ENCODE data around the gene CHURC1. TPM values are rescaled to one million over a fixed set of nuclear protein-coding genes. Genes with fewer than 3 reads are reported as not detected.

Gene CHURC1
- total RNA-seq, 1 experiment from 2014 or later = 15.7 TPM

DNA sequence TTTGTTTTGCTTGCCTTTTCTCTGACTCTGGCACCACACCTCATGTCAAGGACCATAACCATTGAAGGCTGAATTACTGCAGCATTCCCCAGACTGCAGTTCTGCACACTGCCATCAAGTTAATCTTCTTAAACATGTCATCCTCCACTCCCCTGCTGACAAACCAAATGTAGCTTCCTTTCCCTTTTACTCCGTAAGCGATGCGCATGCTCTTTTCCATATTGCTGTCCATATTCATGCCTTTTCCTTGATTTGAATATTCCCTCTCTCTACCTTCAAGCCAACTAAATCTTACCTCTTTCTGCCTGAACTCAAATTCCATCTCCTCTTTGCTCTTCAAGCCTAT lies 14.7 kb downstream of the CHURC1 start:
- Histone ChIP-seq H3K4me3 (no peak overlapping the region), H3K27me3 (no peaks in the 10 kb centered on the region), H3K36me3 (peaks cover 32% of the 10 kb centered on the region), H3K9me3 (no peaks in the 10 kb centered on the region)
- DNase-seq = no peak

DNA sequence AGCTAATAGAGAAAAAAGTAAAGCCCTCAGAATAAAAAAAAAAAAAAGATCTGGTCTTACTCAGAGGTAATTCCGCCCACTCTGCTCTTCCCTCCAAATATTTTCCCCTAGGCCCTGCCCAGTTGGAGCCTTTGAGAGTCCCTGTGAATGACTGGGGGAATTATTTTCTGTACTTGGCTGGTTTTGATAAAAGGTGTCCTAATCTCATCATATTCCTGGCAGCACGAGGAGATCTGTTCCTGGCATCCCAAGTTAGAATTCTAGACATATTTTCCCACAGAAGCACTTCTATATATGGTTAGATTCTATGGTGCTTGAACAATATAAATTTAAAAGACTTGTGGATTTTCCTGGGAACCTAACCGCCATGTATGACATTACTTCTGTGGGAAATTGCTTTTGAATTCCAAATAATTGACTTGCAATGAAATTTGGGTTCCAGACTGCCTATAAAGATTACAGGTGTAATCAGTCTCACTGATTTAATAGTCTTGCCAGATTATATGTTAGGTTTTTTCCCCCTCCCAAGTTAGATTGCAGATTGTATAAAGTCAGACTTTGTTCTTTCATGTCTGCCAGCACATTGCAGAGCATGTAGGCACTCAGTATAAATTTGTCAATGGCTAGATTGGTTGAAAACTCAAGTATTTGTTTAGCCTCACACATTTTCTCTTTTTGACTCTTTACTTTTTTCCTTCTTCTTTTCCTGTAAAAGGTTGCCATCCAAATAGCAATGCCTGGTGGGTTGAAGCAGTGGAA lies 16.0 kb downstream of the CHURC1 start:
- DNase-seq = no peak
- H3K4me3 ChIP-seq = no peak overlapping the region
- H3K9me3 ChIP-seq = no peaks in the 10 kb centered on the region
- peaks cover 24% of the 10 kb centered on the region for H3K36me3 ChIP-seq
- no peaks in the 10 kb centered on the region for H3K27me3 ChIP-seq

DNA sequence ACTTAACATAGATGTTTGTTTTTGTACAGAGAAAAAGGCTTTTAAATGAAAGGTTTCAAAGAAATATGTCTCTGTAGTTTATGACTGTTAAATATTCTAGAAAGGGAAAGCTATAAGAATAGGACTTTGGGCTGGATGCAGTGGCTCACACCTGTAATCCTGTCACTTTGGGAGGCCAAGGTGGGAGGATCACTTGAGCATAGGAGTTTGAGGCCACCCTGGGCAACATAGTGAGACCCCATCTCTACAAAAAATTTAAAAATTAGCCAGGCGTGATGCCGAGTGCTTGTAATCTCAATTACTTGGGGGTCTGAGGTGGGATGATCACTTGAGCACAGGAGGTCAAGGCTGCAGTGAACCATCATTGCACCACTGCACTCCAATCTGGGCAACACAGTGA lies 16.9 kb downstream of the CHURC1 start:
- H3K9me3 ChIP-seq = no peaks in the 10 kb centered on the region
- no peaks in the 10 kb centered on the region for H3K27me3 ChIP-seq
- no peak overlapping the region for H3K4me3 ChIP-seq
- DNase-seq = no peak
- peaks cover 24% of the 10 kb centered on the region for H3K36me3 ChIP-seq

DNA sequence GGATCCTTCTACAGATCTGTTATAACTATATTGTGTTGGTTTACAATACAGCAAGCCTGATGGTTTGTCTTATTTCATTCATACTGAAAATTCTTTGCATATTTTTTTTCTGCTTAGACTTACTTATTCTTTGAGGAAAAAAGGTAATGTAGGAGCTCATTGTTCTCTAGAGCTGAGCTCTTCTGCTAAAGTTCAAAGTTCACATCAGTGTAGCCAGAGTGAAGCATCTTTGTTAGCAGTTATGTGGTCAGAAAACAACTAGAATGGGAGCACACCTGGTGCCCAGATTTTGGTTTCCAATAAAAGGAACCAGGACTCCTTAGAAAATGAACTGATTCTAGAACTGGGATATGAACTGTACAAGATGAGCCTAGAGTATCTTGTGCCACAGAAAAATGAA lies 18.0 kb downstream of the CHURC1 start:
- Histone ChIP-seq H3K4me3 (no peak overlapping the region), H3K9me3 (no peaks in the 10 kb centered on the region), H3K27me3 (no peaks in the 10 kb centered on the region), H3K36me3 (peaks cover 22% of the 10 kb centered on the region)
- no peak for DNase-seq

DNA sequence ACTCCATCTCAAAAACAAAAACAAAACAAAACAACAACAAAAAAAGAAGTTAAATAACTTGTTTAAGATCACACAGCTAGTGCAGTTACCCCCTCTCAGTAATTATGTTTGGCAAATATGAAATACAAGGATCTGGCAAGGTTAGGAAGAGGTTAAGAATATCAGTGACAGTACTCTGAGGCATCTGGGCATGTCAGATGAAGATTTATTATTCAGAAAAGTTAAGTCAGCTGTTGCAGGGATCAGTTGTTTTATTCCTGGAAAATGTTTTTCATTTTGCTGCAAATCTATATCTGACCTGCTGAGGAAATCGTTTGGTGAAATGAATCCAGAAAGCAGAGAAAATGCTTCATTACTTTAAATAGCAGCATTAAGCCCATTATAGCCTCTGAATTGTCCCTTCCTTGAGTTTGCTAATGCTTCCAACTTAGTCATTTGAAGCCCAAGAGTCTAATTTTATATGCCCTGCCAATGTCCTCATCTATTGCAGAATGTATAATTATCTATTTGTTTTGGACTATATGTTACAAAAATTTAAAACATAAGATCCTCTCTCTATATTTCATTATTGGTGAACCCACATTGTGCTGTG lies 20.2 kb downstream of the CHURC1 start:
- no peak for DNase-seq
- Histone ChIP-seq H3K27me3 (no peaks in the 10 kb centered on the region), H3K36me3 (peaks cover 22% of the 10 kb centered on the region), H3K4me3 (no peak overlapping the region), H3K9me3 (no peaks in the 10 kb centered on the region)

DNA sequence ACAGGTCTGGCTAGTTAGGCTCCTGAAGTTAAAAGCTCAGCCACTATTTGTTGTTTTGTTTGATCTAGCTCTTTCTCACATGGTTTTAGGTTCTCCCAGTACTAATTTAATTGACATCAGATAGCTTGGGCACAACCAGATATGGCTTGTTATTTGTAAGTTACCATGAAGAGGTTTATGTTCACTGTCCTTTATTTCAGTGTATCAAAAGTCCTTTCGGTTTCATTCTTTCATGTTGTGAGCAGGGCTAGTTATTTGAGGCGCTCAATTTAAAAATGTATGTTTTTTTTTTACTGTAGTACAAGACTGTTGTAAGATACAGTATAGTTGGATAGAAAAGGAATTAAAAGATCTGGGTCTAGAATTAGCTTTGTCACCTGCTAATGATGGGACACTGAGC lies 21.3 kb downstream of the CHURC1 start:
- H3K36me3 ChIP-seq = peaks cover 22% of the 10 kb centered on the region
- H3K4me3 ChIP-seq = no peak overlapping the region
- no peak for DNase-seq
- H3K9me3 ChIP-seq = no peaks in the 10 kb centered on the region
- H3K27me3 ChIP-seq = no peaks in the 10 kb centered on the region

DNA sequence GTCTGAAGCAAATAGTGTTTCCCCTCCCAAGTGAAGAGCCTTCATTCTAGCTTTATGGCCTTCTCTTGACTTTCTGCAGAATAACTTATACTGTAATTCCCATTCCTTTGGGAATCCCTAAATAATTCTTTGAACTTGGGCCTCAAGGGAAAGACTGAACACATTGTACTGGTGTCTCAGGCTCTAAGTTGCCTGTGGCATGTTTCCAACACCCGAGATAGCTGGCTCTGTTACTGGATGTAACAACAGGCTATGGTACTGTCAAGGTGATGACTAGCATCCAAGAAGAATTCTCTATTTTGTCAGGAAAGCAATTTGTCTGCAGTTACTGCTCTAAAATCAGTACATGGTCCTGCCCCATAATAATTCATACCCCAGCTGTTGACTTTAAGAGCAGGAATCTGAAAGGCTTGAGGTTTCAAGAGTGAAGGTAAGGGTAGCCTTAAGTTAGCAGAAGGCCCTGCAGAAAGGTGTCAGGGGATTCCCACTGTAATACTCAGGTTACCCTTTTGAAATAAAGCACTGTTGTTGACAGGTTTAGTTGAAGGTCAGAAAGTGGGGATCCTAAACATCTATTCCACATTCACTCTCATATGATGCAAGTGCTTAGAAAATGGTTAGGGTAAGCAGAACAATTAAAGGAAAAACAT lies 23.0 kb downstream of the CHURC1 start:
- Histone ChIP-seq H3K4me3 (no peak overlapping the region), H3K27me3 (no peaks in the 10 kb centered on the region), H3K9me3 (no peaks in the 10 kb centered on the region), H3K36me3 (peaks cover 10% of the 10 kb centered on the region)
- no peak for DNase-seq

DNA sequence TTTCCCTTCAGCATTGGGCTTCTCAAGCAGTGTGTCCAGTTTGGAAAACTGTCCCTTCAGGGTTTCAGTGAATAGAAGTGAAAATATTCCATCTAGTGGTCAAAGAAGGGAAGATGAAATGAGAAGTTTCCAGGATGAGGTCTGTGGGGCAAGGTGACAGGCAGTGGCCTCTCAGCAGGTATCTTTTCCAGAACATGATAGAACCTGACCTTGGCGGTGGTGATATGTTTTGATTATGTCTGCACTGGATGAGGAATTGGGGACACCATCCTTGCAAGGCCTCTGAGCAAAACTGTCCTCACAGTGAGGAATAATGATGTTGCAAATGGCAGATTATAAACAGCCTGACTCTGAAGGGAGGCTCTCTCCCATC lies 23.6 kb downstream of the CHURC1 start:
- DNase-seq = no peak

DNA sequence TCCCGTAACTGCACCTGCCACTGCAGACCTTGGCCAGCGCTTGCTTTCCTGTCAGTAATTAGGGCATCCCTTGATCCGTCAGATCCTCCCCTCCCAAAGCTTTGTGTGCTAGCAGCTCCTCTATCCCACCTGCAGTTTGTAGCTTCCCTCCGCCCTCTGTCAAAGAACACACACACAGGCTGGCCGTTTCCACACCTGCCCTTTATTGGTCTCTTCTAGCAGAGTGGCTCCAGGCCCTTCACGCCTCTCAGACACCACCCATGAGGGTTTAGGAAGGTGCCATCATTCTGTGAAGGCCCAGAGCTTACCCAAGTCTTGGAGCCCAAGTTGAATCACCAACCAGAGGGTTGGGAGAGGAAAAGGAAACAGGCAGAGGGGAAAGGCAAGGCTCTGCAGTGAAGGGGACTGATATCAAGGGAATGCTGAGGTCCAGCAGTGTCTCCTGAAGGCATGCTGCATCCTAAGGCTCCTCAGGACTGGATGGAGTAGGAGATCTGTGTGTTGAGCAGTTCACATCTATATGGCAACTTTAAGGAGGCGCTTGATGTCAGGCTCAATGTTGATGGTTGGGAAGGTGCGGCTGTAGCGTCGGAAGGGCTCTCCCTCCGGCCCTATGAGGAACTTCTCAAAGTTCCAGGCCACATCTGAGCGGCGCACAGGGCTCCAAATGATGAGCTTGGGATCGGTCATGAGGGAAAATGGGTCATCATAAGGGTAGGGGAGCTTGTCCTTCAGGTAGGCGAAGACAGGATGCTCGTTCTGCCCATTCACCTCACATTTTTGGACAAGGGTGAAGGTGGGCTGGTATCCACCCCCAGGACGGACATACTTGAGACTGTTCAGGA lies 24.9 kb downstream of the CHURC1 start:
- H3K9me3 ChIP-seq = no peaks in the 10 kb centered on the region
- H3K36me3 ChIP-seq = no peaks in the 10 kb centered on the region
- DNase-seq = no peak
- no peak overlapping the region for H3K4me3 ChIP-seq
- H3K27me3 ChIP-seq = no peaks in the 10 kb centered on the region

More for the DNA sequence above, 23.6 kb downstream of the CHURC1 start:
- no peaks in the 10 kb centered on the region for H3K27me3 ChIP-seq
- H3K9me3 ChIP-seq = no peaks in the 10 kb centered on the region
- peaks cover 9% of the 10 kb centered on the region for H3K36me3 ChIP-seq
- H3K4me3 ChIP-seq = no peak overlapping the region

DNA sequence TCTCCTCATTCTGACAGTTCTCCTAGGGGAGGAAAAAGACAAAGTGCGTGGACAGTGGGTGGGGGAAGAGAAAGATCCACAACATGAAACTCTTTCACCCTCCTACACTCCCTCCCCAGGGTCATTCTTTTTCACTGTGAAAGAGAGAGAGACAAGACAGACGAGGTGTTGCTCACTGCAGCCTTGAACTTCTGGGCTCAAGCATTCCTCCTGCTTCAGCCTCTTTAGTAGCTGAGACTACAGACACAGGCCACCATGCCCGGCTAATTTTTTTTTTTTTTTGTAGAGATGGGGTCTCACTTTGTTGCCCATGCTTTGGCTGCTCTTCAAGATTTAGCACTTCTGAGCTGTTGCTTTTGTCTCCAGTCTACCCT lies 25.5 kb downstream of the CHURC1 start:
- DNase-seq = no peak
- Histone ChIP-seq H3K36me3 (no peaks in the 10 kb centered on the region), H3K27me3 (no peaks in the 10 kb centered on the region), H3K4me3 (no peak overlapping the region), H3K9me3 (no peaks in the 10 kb centered on the region)

DNA sequence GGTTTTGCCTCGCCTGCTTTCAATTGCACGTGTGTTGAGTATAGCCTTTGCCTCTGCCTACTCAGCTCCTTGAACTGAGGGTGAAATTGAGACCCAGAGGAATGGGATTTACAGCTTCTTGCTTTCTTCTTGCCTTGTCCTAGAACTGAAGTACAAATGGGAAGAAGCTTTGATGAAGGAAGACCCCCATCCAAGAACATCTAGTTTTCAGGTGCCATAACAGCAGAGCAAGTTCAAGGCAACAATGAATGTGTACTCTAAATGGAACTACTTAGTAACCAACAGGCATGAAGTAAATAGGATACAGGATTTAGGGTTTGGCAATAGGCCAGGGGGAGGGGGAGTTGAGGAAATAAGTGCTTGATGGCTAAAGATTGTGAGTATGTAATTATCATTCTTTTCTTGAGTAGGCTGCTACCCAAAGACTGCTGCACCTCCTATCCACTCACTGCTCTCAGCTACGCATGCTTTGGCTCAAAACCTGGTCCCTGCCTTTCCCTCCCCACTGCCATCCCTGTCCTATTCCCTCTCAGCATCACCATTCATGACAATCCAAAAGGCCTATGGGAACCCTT lies 26.2 kb downstream of the CHURC1 start:
- H3K36me3 ChIP-seq = no peaks in the 10 kb centered on the region
- no peak overlapping the region for H3K4me3 ChIP-seq
- no peak for DNase-seq
- H3K27me3 ChIP-seq = no peaks in the 10 kb centered on the region
- H3K9me3 ChIP-seq = no peaks in the 10 kb centered on the region

DNA sequence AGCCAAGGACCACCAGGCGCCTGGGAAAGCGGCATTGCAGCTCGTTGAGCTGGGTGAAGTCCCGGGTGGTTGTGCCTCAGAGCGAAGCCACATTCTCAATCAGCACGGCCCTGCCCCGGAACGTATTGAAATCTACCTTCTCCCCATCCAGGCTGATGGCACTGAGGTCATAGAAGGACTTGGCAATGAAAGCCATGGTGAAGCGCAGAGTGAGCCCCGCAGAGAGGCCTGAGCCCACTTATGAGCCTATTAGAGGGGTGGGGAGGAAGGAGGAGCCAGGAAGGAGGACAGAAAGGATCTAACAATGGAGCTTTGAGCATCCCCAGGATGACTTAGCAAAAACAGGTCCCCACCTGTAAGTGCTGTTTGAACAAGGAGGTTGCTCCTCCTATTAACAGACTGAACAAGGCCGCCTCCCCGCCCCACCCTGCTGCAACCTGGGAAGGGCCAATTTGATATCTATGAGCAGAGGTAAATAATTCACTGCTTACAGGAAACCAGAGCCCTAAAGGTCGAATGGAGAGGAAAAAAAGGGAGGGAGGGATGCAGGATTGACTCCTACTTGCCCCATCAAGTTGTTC lies 28.4 kb downstream of the CHURC1 start, which contains the start of gene GPX2:
GPX2 (minus strand) TSS at position 215 of the 581 bp plus-strand sequence; CDS start at position 196, 19 bp downstream.
- Histone ChIP-seq H3K36me3 (no peaks in the 10 kb centered on the region), H3K4me3 (no peak within 1 kb of the TSS), H3K9me3 (no peaks in the 10 kb centered on the region), H3K27me3 (no peaks in the 10 kb centered on the region)
- no peak for DNase-seq

DNA sequence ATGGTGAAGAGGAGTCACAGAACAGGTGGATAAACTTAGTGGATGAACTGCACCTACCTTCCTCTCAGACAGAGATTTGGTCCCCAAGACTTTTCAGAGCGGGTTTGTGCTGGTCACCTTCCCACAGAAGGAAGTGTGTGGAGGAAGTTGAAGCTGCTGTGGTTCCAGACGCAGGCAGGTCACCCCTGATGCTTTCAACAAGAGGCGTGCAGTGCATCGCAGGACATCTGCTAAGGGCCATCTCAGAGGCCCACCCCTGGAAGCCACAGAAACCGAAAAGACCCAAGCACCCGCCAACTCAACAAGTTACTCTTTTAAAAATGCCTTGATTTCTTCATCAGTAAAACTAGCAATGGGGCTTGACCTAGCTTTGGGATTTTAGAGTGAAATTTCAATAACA lies 29.3 kb downstream of the CHURC1 start:
- no peak overlapping the region for H3K4me3 ChIP-seq
- no peaks in the 10 kb centered on the region for H3K36me3 ChIP-seq
- H3K9me3 ChIP-seq = no peaks in the 10 kb centered on the region
- DNase-seq = no peak
- H3K27me3 ChIP-seq = no peaks in the 10 kb centered on the region

DNA sequence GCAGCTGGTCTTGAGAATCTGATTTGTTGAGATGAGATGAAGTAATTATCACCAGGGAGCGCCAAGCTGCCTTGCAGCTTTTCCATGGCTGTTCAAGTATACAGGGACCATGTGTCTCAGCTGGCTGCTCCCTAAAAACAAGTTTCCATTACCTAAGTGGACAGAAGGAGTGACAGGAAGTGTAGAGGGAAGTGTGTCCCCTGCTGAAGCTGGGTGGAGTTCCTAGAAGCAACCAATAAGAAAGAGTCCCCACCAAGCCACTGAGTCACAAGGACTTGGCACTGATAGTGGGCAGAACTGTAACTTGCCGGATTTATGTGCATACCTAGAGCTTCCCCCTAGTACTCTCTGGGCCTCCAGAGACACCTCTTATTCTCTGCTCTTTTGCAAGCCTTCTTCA lies 29.8 kb downstream of the CHURC1 start:
- H3K9me3 ChIP-seq = no peaks in the 10 kb centered on the region
- H3K4me3 ChIP-seq = no peak overlapping the region
- DNase-seq = no peak
- H3K27me3 ChIP-seq = no peaks in the 10 kb centered on the region
- no peaks in the 10 kb centered on the region for H3K36me3 ChIP-seq

DNA sequence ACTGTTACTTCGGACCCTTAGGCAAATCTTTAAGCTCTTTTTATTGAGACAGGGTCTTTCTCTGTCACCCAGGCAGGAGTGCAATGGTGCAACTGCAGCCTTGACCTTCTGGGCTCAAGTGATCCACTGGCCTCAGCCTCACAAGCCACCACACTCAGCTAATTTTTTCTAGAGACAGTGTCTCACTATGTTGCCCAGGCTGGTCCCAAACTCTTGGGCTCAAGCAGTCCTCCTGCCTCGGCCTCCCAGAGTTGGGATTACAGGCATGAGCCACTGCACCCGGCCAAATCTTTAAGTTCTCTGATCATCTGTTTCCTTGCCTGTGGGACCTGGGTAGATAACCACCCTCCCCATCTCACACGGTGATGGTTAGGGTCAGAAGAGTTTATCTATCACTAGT lies 30.6 kb downstream of the CHURC1 start:
- H3K9me3 ChIP-seq = no peaks in the 10 kb centered on the region
- no peaks in the 10 kb centered on the region for H3K36me3 ChIP-seq
- DNase-seq = no peak
- H3K4me3 ChIP-seq = no peak overlapping the region
- H3K27me3 ChIP-seq = no peaks in the 10 kb centered on the region

DNA sequence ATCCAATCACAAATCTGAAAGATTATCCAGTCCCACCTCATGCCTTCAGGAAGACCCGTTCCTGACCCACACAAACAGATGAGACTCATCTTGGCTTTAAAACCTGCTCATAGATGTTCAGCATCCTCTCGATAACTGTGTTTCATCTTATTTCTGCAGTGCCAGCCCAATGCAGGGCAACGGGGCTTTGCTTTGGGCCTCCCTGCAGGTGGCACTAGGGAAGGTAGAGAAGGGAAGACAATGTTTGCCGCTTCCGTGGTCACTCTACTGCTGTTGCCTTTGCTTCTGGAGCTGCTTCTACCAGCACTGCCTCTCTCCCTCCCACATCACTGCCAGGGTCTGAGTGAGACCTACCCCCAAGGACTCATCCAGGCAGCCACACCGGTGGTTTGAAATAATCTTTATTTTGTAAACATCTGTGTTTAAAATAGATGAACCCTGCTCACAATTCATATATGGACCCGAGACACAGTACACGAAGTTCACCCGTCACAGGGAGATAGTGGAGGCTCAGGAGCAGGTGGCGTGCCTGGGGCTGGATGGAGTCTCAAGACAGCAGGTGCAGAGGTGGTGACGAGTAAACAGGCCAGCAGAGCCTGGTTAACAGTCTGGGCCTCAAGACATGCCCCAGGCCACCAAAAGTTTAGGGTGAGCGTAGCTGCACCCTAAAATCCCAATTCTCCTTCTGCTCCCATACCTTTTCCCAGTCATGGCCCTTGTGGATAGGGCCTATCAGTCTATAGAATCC lies 31.4 kb downstream of the CHURC1 start:
- Histone ChIP-seq H3K4me3 (no peak overlapping the region), H3K9me3 (no peaks in the 10 kb centered on the region), H3K36me3 (no peaks in the 10 kb centered on the region), H3K27me3 (no peaks in the 10 kb centered on the region)
- no peak for DNase-seq

Measured in MG63 (cell line).